ENCODE measurements around the gene CACNA2D1. TPM values are rescaled to one million over a fixed set of nuclear protein-coding genes. Genes with fewer than 3 reads are reported as not detected.
A peak's percentile ranks its signal among the peaks of the same experiment; 100 is the strongest.

The CACNA2D1 gene
- total RNA-seq, 2 donors from 2014 or later = 5.4 to 32.0 TPM

DNA sequence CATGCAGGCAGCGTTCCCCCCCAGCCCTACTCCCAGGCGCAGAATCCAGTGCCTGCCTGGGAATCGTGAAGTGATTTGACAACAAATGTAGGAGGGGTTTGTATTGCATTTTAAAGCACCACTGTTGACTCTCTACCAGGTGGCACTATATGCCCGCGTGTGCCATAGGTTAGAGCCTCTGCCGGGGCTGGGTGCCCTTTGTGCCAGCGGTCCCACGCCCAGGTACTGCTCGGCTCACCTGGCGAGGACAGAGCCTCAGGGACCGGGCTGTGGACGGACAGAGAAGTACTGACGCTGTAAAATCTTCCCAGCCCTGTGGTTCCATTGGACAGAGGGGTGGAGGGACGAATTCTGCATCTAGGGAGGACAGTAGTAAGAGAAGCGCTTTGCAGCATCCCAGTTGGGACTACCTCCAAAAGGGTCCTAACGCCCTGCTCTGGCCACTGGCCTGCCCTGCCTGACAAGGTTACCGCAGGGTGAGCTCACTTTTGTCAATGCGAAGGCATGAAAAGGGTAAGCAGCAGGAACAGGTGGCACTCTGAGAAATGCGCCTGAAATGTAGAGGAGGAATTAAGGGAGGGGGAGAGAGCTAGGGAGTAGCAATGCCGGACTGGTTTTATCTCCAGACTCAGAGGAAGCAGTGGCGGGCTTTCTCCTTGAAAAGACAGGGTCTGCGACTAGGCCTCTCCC is 788 bp upstream of the CACNA2D1 start:
- intact Hi-C loops (cut with DNase I) = no loop called here
- H3K4me1 ChIP-seq = peaks cover 18% of the 10 kb centered on the region
- H3K36me3 ChIP-seq (replicated peaks in 1 of 2; ENCODE audit: insufficient read depth in 1 of 2, low read depth in 2 of 2) = no peaks in the 10 kb centered on the region
- WGBS, 2 donors = 23 to 26% methylated on average over 19 to 22 of the region's 22 CpGs
- H3K27ac ChIP-seq = peak overlapping the region in 1 of 4 donors; percentile 66
- H3K4me3 ChIP-seq = peak overlapping the region in 1 of 2 donors; percentile 63
- H3K9me3 ChIP-seq = no peaks in the 10 kb centered on the region
- peak in 2 of 4 donors; percentile 8 to 25 for DNase-seq
- peak; percentile 28 for ATAC-seq
- no peak for TF ChIP-seq POLR2A (IDR thresholded peaks at IDR 0.05)
- TF ChIP-seq, protein P1, sequence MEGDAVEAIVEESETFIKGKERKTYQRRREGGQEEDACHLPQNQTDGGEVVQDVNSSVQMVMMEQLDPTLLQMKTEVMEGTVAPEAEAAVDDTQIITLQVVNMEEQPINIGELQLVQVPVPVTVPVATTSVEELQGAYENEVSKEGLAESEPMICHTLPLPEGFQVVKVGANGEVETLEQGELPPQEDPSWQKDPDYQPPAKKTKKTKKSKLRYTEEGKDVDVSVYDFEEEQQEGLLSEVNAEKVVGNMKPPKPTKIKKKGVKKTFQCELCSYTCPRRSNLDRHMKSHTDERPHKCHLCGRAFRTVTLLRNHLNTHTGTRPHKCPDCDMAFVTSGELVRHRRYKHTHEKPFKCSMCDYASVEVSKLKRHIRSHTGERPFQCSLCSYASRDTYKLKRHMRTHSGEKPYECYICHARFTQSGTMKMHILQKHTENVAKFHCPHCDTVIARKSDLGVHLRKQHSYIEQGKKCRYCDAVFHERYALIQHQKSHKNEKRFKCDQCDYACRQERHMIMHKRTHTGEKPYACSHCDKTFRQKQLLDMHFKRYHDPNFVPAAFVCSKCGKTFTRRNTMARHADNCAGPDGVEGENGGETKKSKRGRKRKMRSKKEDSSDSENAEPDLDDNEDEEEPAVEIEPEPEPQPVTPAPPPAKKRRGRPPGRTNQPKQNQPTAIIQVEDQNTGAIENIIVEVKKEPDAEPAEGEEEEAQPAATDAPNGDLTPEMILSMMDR (IDR thresholded peaks at IDR 0.05) = no peak
- peaks cover 0 to 9% of the 10 kb centered on the region in 2 donors for H3K27me3 ChIP-seq

DNA sequence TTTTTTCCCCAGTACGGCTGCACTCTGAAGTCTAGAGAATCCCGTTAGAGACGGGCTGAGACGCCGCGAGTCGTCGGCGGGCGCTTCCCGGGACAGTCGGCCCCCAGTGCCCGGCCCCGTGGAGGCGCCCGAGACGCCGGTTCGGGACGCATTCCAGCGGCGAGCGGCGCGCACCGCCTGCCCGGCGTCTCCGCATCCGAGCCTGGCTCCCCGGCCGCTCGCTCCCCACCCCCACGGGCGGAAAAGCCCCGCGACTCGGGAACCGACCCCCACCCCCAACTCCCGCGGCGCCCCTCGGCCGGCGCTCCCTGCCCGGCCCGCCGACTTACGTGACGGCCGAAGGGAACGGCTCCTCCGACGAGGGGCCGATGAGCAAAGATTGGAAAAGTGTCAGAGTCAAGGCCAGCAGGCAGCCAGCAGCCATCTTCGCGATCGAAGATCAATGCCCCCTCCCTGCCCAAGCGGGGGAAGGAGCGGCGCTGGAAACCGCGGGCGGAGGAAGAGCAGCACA is 486 bp downstream of the CACNA2D1 start:
- peak in 2 of 4 donors; percentile 12 for DNase-seq

DNA sequence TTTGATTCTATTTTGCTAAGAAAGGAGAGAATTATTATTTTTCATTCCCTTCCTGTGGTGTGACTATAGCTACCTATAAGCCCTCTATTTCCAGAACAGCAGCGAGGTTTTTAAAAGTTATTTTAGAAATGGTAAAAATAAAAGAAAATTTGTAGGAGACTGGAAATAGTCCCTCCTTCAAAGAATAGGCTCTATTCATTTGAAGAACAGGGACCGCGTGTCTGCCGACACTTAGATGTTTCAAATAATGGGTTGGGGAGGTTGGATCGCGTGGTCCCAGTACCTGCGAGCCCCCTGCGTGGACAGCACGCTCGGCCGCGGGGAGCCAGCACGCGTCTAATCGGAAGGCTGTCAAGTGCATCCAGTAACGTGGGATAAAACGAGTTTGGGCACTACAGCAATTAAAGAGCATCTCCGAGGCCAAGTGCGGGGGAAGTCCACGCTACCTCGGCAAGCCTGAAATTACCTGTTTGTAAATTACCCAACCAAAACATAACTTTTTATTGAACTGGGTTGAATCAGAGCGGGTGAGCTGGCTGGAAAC is 1.0 kb downstream of the CACNA2D1 start:
- no peaks in the 10 kb centered on the region for H3K36me3 ChIP-seq (replicated peaks in 1 of 2; ENCODE audit: insufficient read depth in 1 of 2, low read depth in 2 of 2)
- peak overlapping the region in 1 of 4 donors; percentile 66 for H3K27ac ChIP-seq
- H3K9me3 ChIP-seq = no peaks in the 10 kb centered on the region
- TF ChIP-seq, protein P1 (IDR thresholded peaks at IDR 0.05) = no peak
- no peak for DNase-seq
- WGBS, 2 donors = 5 to 8% methylated on average over 22 of the region's 22 CpGs
- H3K4me1 ChIP-seq = peaks cover 18% of the 10 kb centered on the region
- intact Hi-C loops (cut with DNase I) = no loop called here
- ATAC-seq = no peak
- peaks cover 0 to 9% of the 10 kb centered on the region in 2 donors for H3K27me3 ChIP-seq
- peak overlapping the region in 1 of 2 donors; percentile 63 for H3K4me3 ChIP-seq

More for the DNA sequence above, 486 bp downstream of the CACNA2D1 start:
- peak; percentile 25 for ATAC-seq
- H3K27ac ChIP-seq = peak overlapping the region in 2 of 4 donors; percentile 50 to 66
- intact Hi-C loops (cut with DNase I) = no loop called here
- H3K27me3 ChIP-seq = peaks cover 0 to 9% of the 10 kb centered on the region in 2 donors
- TF ChIP-seq, protein P1 (IDR thresholded peaks at IDR 0.05) = no peak
- TF ChIP-seq POLR2A (IDR thresholded peaks at IDR 0.05) = no peak
- peak overlapping the region in 1 of 2 donors; percentile 63 for H3K4me3 ChIP-seq
- 0 to 2% methylated on average over 30 to 43 of the region's 64 CpGs for WGBS, 2 donors
- no peaks in the 10 kb centered on the region for H3K36me3 ChIP-seq (replicated peaks in 1 of 2; ENCODE audit: insufficient read depth in 1 of 2, low read depth in 2 of 2)
- no peaks in the 10 kb centered on the region for H3K9me3 ChIP-seq
- H3K4me1 ChIP-seq = peaks cover 18% of the 10 kb centered on the region

DNA sequence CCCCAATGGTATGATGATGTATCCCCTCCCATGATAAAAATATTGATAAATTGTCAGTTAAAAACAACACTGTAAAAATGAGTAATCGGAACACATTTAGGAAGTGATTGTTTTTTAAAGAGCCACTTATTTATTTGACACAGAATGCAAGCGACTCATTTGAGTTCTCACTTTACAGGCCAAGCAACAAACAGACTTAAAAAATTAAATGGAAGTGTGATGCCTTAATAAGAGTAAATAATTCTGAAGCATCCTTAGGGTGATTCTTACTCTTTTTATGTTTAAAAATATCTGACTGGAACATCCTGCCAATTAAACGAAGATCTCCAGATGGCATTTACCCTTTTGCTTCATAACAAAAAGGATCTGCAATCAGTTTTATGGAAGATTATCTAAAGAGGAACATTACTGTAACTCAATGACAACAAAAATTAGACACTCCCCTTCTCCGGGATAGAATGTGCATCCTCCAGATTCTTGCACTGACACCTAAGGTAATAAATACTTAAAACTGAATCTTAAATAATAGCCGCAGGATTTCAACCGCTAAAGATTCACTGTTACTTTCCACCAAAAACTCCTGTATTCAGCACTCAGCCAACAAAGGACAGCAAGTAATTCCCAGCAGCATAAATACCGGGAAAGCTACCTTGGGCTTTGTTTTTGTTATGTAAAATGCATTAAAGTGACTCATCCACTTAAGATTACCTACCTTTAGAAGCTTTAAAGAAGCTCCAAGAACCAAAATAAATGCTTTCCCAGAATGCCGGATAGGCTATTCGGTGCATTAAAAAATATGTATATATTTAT is 1.7 kb downstream of the CACNA2D1 start:
- Histone ChIP-seq H3K27me3 (peaks cover 0 to 9% of the 10 kb centered on the region in 2 donors), H3K4me1 (peaks cover 18% of the 10 kb centered on the region), H3K4me3 (no peak overlapping the region), H3K36me3 (replicated peaks in 1 of 2; ENCODE audit: insufficient read depth in 1 of 2, low read depth in 2 of 2) (no peaks in the 10 kb centered on the region), H3K9me3 (no peaks in the 10 kb centered on the region), H3K27ac (no peak overlapping the region)
- 54 to 64% methylated on average over 9 of the region's 9 CpGs for WGBS, 2 donors
- intact Hi-C loops (cut with DNase I) = no loop called here
- ATAC-seq = no peak
- TF ChIP-seq, protein P1 (IDR thresholded peaks at IDR 0.05) = no peak
- TF ChIP-seq POLR2A (IDR thresholded peaks at IDR 0.05) = no peak
- no peak for DNase-seq
